GM12878 (cell line): Measurements from ENCODE around the gene DIAPH2. TPM values are rescaled to one million over a fixed set of nuclear protein-coding genes. Genes with fewer than 3 reads are reported as not detected.

Source experiments
- ATAC-seq: fragments of 200-7000 bp; cut with Tn5 transposase; 3 replicates; pipeline ENCODE4 v1.9.1; 2020; ENCODE audit warnings: mild to moderate bottlenecking, moderate library complexity
- BruUV-seq: library from RNA; stranded (reverse); fragments of 400-500 nt; replicated peaks from 2 replicates; lab custom pipeline; 2021; lab: Mats Ljungman, UMichigan
- CTCF ChIA-PET: fragments of 300-600 bp; sonication (Branson Sonifier 250); formaldehyde crosslinking; extraction: SDS; loops from one replicate; lab custom pipeline; 2021; ENCODE audit warnings: inconsistent platforms; lab: Yijun Ruan, JAX
- POLR2A ChIA-PET: fragments of 350-600 bp; formaldehyde crosslinking; extraction: SDS; loops from one replicate; lab custom pipeline; 2021; ENCODE audit warnings: inconsistent platforms; lab: Charles Lee
- RAD21 ChIA-PET: fragments of 300-600 bp; sonication (Branson Sonifier 250); formaldehyde crosslinking; loops from one replicate; lab custom pipeline; 2023; ENCODE audit warnings: antibody characterized with exemption; ENCODE audit not compliant: unreplicated experiment; lab: Charles Lee
- SMC1A ChIA-PET: fragments of 300-600 bp; sonication (Branson Sonifier 250); formaldehyde crosslinking; loops from one replicate; lab custom pipeline; 2023; ENCODE audit not compliant: unreplicated experiment, uncharacterized antibody; lab: Charles Lee
- DNase-seq: peaks from one replicate; pipeline ENCODE4 v3.0.0-alpha.2; 2011; ENCODE audit warnings: low read depth, low spot score
- FAIRE-seq: peaks from 3 replicates; lab custom pipeline; 2011; peaks lifted over from hg19 to GRCh38; lab: Jason Lieb, UNC
- H2AFZ ChIP-seq: 2 replicates; pipeline ENCODE4 v1.6.0; 2011; ENCODE audit warnings: low read depth, low read length, control low read depth; ENCODE audit not compliant: control insufficient read depth
- H3K27ac ChIP-seq: 2 replicates; pipeline ENCODE4 v1.5.1; 2011; ENCODE audit warnings: control low read depth; ENCODE audit not compliant: control insufficient read depth, insufficient read depth
- H3K27me3 ChIP-seq, 2 experiments: replicated peaks in 1 of 2; 2 replicates each; pipeline versions ENCODE4 v1.6.0 to v1.6.1; 2011; ENCODE audit warnings: low read length in 1 of 2; ENCODE audit not compliant: control insufficient read depth in 2 of 2, insufficient read depth in 2 of 2
- H3K36me3 ChIP-seq, 2 experiments: 2 replicates each; pipeline ENCODE4 v1.5.1; 2011; ENCODE audit warnings: low read length in 1 of 2; ENCODE audit not compliant: control insufficient read depth in 2 of 2, insufficient read depth in 2 of 2
- H3K4me1 ChIP-seq: 2 replicates; pipeline ENCODE4 v1.6.1; 2011; ENCODE audit warnings: mild to moderate bottlenecking, low read length, moderate library complexity, mixed read lengths; ENCODE audit not compliant: control insufficient read depth, insufficient read depth
- H3K4me2 ChIP-seq: 2 replicates; pipeline ENCODE4 v1.6.0; 2011; ENCODE audit warnings: control low read depth; ENCODE audit not compliant: control insufficient read depth, insufficient read depth
- H3K4me3 ChIP-seq: fragments of 200-600 bp; sonication (generic); 2 replicates; pipeline ENCODE4 v1.5.1; 2016
- H3K79me2 ChIP-seq: 2 replicates; pipeline ENCODE4 v1.6.0; 2011; ENCODE audit warnings: low read length; ENCODE audit not compliant: control insufficient read depth, insufficient read depth
- H3K9ac ChIP-seq: 2 replicates; pipeline ENCODE4 v1.8.0; 2011; ENCODE audit warnings: low read length, control low read depth, mixed read lengths; ENCODE audit not compliant: control insufficient read depth, insufficient read depth
- H3K9me3 ChIP-seq: replicated peaks from 3 replicates; pipeline ENCODE4 v1.5.1; 2011; ENCODE audit warnings: mild to moderate bottlenecking, low read length; ENCODE audit not compliant: control insufficient read depth, insufficient read depth
- H4K20me1 ChIP-seq: 2 replicates; pipeline ENCODE4 v1.6.0; 2011; ENCODE audit not compliant: control insufficient read depth, insufficient read depth
- ATF2 ChIP-seq: IDR thresholded peaks from 2 replicates; pipeline ENCODE4 v1.6.1; 2012; ENCODE audit warnings: low read length, inconsistent platforms
- BRCA1 ChIP-seq: IDR thresholded peaks from 2 replicates; pipeline ENCODE4 v1.6.1; 2011; ENCODE audit warnings: low read depth, low read length, improper control_type of control experiment
- CBFB ChIP-seq: IDR thresholded peaks from 2 replicates; pipeline ENCODE4 v1.6.1; 2016; ENCODE audit warnings: antibody characterized with exemption, low read depth
- FOXK2 ChIP-seq: fragments of 450-650 bp; IDR thresholded peaks from 2 replicates; pipeline ENCODE4 v1.6.1; 2017; ENCODE audit warnings: mild to moderate bottlenecking, moderate library complexity
- HDGF ChIP-seq: fragments of 450-650 bp; IDR thresholded peaks from 2 replicates; pipeline ENCODE4 v1.6.1; 2016; ENCODE audit warnings: antibody characterized with exemption
- IKZF2 ChIP-seq, 2 experiments: fragments of 450-650 bp; IDR thresholded peaks; 2 replicates each; pipeline ENCODE4 v1.6.1; 2017; ENCODE audit warnings: mild to moderate bottlenecking in 2 of 2, moderate library complexity in 2 of 2
- MXI1 ChIP-seq: fragments of 150-350 bp; IDR thresholded peaks from 2 replicates; pipeline ENCODE4 v1.6.1; 2011; ENCODE audit warnings: low read depth, mild to moderate bottlenecking, inconsistent platforms, low read length, improper control_type of control experiment
- MYC ChIP-seq: IDR thresholded peaks from 2 replicates; pipeline ENCODE4 v1.6.1; 2011; ENCODE audit warnings: mild to moderate bottlenecking, low read length, moderate library complexity, inconsistent platforms; ENCODE audit not compliant: insufficient read depth, insufficient replicate concordance, insufficient read length, severe bottlenecking
- NFIC ChIP-seq: IDR thresholded peaks from 2 replicates; pipeline ENCODE4 v1.6.1; 2012; ENCODE audit warnings: low read depth, mild to moderate bottlenecking, inconsistent platforms, low read length, moderate library complexity
- NR2C1 ChIP-seq: fragments of 450-650 bp; IDR thresholded peaks from 2 replicates; pipeline ENCODE4 v1.6.1; 2017; ENCODE audit warnings: antibody characterized with exemption, mild to moderate bottlenecking, moderate library complexity
- RBBP5 ChIP-seq: fragments of 200-600 bp; sonication (generic); conservative IDR thresholded peaks from 2 replicates; pipeline ENCODE4 v1.6.1; 2016
- WRNIP1 ChIP-seq: IDR thresholded peaks from 2 replicates; pipeline ENCODE4 v1.6.1; 2011; ENCODE audit warnings: low read depth, low read length, improper control_type of control experiment, borderline replicate concordance
- ZBTB40 ChIP-seq: fragments of 450-650 bp; IDR thresholded peaks from 2 replicates; pipeline ENCODE4 v1.6.1; 2016; ENCODE audit warnings: mild to moderate bottlenecking, moderate library complexity, borderline replicate concordance
- WGBS: methylation state at CpG from one replicate; pipeline ENCODE4 v1.1.6; 2016; ENCODE audit warnings: low lambda C conversion rate; ENCODE audit not compliant: insufficient replicate concordance, insufficient coverage; ENCODE audit errors: missing lambda C conversion rate; 5-methylcytosine and 5-hydroxymethylcytosine counted together
- in situ Hi-C: fragments of 300-500 bp; cut with MboI; formaldehyde crosslinking; loops from 9 replicates; pipeline ENCODE4 v1.14.3; 2018; ENCODE audit warnings: mixed read lengths
- intact Hi-C: fragments of 100-400 bp; cut with micrococcal nuclease; formaldehyde crosslinking; loops from one replicate; pipeline ENCODE4 v1.14.2; 2022; ENCODE audit not compliant: unreplicated experiment
- polyA plus RNA-seq, 11 experiments: library from polyadenylated mRNA; depleted of rRNA in 4 of 11; unstranded in 6 of 11; stranded (reverse) in 5 of 11; fragments of >200 nt; fragmentation: Nextera tagmentation in 4 of 11; fragmentation: Illumina TruSeq in 1 of 11; extraction: Ambion mirVana in 4 of 11; extraction: Trizol in 1 of 11; gene quantifications; 1 replicate in 1 of 11; 2 replicates in 10 of 11; pipeline versions ENCODE4 v1.2.1 to v1.2.3, GENCODE V29; 2011 to 2016; ENCODE audit warnings: inconsistent platforms in 2 of 11, missing spikeins in 2 of 11, low read depth in 1 of 11
- total RNA-seq, 4 experiments: library from RNA; depleted of rRNA in 3 of 4; stranded (reverse); fragments of >200 nt in 3 of 4; fragmentation: Illumina TruSeq in 1 of 4; extraction: Trizol in 1 of 4; gene quantifications; 2 replicates each; pipeline versions ENCODE4 v1.2.1 to v1.2.3, GENCODE V29; 2013 to 2021
- TF ChIP-seq, protein P1 (sequence below): fragments of 450-650 bp; IDR thresholded peaks from 2 replicates; pipeline ENCODE4 v1.6.1; 2018; ENCODE audit warnings: mild to moderate bottlenecking, low read depth, moderate library complexity; ENCODE audit not compliant: partially characterized antibody

Gene DIAPH2
- total and polyA plus RNA-seq, 10 of the 15 experiments (the other 5 are each of a cell fraction or from before 2014, with no cell fraction given): 2.2 to 16.6 (median 8.8) TPM

- TF ChIP-seq ZBTB40: no peak
Measured at GRCh38 chrX:97372001-97372766, 687.5 kb downstream of the DIAPH2 start (continued).

DNA sequence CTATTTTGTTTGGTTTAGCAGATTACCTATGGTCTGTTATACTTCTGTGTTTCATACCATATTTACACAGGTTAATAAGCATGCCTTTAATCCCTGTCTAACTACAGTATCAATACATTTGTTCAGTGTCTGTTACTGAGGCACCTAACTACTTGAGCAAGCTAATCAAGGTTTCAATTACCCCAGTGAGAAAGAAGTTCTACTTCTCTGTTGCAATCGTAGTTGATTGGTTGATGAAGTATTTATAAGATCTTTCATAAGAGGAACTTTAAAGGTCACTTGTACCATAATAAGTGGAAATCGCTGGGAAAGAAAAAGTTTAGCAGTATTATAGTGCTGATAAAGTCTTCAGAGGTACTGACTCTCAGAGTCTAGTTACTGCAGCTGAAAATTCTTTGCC lies 689.6 kb downstream of the DIAPH2 start:
- H3K4me1 ChIP-seq: no peaks in the 10 kb centered on the region
- no peak overlapping the region for H3K27ac ChIP-seq
- H2AFZ ChIP-seq: no peak overlapping the region
- in situ Hi-C loops (no loop called here), intact Hi-C loops (no loop called here)
- no peak for FAIRE-seq
- H3K27me3 ChIP-seq: no peaks in the 10 kb centered on the region
- 59% methylated on average over 2 of the region's 2 CpGs for WGBS
- H4K20me1 ChIP-seq: no peaks in the 10 kb centered on the region
- H3K9me3 ChIP-seq: no peaks in the 10 kb centered on the region
- no peak overlapping the region for H3K4me2 ChIP-seq
- no peaks in the 10 kb centered on the region for H3K36me3 ChIP-seq
- no peak overlapping the region for H3K9ac ChIP-seq
- no peak for DNase-seq
- BruUV-seq: no TSS peak
- ChIA-PET CTCF (no interaction called here), POLR2A (no interaction called here), SMC1A (no interaction called here), RAD21 (no interaction called here)
- H3K4me3 ChIP-seq: no peak overlapping the region
- no peak for ATAC-seq
- H3K79me2 ChIP-seq: no peaks in the 10 kb centered on the region
- TF ChIP-seq FOXK2: no peak
- TF ChIP-seq NFIC: no peak
- no peak for TF ChIP-seq BRCA1
- TF ChIP-seq NR2C1: no peak
- TF ChIP-seq IKZF2 (IDR thresholded peaks at IDR 0.05): no peak
- TF ChIP-seq CBFB: no peak
- no peak for TF ChIP-seq WRNIP1
- no peak for TF ChIP-seq MXI1
- TF ChIP-seq ATF2: no peak
- no peak for TF ChIP-seq MYC
- TF ChIP-seq RBBP5: no peak
- no peak for TF ChIP-seq HDGF
- TF ChIP-seq, protein P1, sequence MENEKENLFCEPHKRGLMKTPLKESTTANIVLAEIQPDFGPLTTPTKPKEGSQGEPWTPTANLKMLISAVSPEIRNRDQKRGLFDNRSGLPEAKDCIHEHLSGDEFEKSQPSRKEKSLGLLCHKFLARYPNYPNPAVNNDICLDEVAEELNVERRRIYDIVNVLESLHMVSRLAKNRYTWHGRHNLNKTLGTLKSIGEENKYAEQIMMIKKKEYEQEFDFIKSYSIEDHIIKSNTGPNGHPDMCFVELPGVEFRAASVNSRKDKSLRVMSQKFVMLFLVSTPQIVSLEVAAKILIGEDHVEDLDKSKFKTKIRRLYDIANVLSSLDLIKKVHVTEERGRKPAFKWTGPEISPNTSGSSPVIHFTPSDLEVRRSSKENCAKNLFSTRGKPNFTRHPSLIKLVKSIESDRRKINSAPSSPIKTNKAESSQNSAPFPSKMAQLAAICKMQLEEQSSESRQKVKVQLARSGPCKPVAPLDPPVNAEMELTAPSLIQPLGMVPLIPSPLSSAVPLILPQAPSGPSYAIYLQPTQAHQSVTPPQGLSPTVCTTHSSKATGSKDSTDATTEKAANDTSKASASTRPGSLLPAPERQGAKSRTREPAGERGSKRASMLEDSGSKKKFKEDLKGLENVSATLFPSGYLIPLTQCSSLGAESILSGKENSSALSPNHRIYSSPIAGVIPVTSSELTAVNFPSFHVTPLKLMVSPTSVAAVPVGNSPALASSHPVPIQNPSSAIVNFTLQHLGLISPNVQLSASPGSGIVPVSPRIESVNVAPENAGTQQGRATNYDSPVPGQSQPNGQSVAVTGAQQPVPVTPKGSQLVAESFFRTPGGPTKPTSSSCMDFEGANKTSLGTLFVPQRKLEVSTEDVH: no peak
